ENCODE data around the gene ATAD3C.
"Not testable (repeated sequence)": the region's sequence is repeated elsewhere in the genome, so short reads cannot be mapped to it uniquely, and the experiment has no call there.

The ATAD3C gene

GRCh38 chr1:1419813-1420653, 29.5 kb upstream of the ATAD3C start:
- no peak for DNase-seq

- DNase-seq, result no peak
Measured at GRCh38 chr1:1420654-1421141, 28.8 kb upstream of the ATAD3C start.

GRCh38 chr1:1421147-1421906, 28.2 kb upstream of the ATAD3C start, which contains the start of gene ANKRD65:
Gene ANKRD65, minus strand, starts transcription at chr1:1421276. Its CDS starts 271 bp downstream, at chr1:1421005.
- DNase-seq, result no peak

GRCh38 chr1:1421907-1422464, 27.5 kb upstream of the ATAD3C start:
- no peak for DNase-seq

- DNase-seq, result no peak
Measured at GRCh38 chr1:1422465-1423244, 26.8 kb upstream of the ATAD3C start.

GRCh38 chr1:1423245-1423597, 26.3 kb upstream of the ATAD3C start:
- DNase-seq, result no peak

- no peak for DNase-seq
Measured at GRCh38 chr1:1424707-1425106, 24.8 kb upstream of the ATAD3C start.

- no peak for DNase-seq
Measured at GRCh38 chr1:1425426-1425752, 24.1 kb upstream of the ATAD3C start.

- DNase-seq, result no peak
Measured at GRCh38 chr1:1425753-1426495, 23.6 kb upstream of the ATAD3C start.

- DNase-seq, result no peak
Measured at GRCh38 chr1:1426496-1427105, 22.9 kb upstream of the ATAD3C start.

- DNase-seq, result no peak
Measured at GRCh38 chr1:1427106-1427819, 22.2 kb upstream of the ATAD3C start.

- DNase-seq, result no peak
Measured at GRCh38 chr1:1427820-1428148, 21.7 kb upstream of the ATAD3C start.

- no peak for DNase-seq
Measured at GRCh38 chr1:1428174-1428573, 21.3 kb upstream of the ATAD3C start.

- not testable (repeated sequence) for DNase-seq
Measured at GRCh38 chr1:1428967-1429366, 20.5 kb upstream of the ATAD3C start.

GRCh38 chr1:1429671-1430073, 19.8 kb upstream of the ATAD3C start:
- DNase-seq, result no peak

GRCh38 chr1:1430114-1430982, 19.1 kb upstream of the ATAD3C start:
- DNase-seq, result no peak

GRCh38 chr1:1430992-1431844, 18.3 kb upstream of the ATAD3C start:
- DNase-seq, result no peak

- no peak for DNase-seq
Measured at GRCh38 chr1:1431845-1432273, 17.6 kb upstream of the ATAD3C start.

GRCh38 chr1:1432274-1432950, 17.1 kb upstream of the ATAD3C start:
- no peak for DNase-seq

Data from kidney glomerular epithelial cell (primary cell).